Fibroblast of skin of right biceps (primary cell): ENCODE data around the gene CACNB2.
A peak's percentile ranks its signal among the peaks of the same experiment; 100 is the strongest.

Experiments used
- DNase-seq: peaks from one replicate; pipeline ENCODE4 v3.0.0-alpha.2; 2013

The CACNB2 gene

GRCh38 chr10:18231480-18231879 lies 91.3 kb downstream of the CACNB2 start:
- peak; percentile 7 for DNase-seq

GRCh38 chr10:18233775-18234174 lies 93.6 kb downstream of the CACNB2 start:
- DNase-seq = peak; percentile 7

GRCh38 chr10:18235477-18235876 lies 95.3 kb downstream of the CACNB2 start:
- DNase-seq = no peak

- no peak for DNase-seq
Measured at GRCh38 chr10:18236756-18237155, 96.5 kb downstream of the CACNB2 start.

- DNase-seq = peak; percentile 55
Measured at GRCh38 chr10:18238870-18239485, 98.8 kb downstream of the CACNB2 start.

GRCh38 chr10:18240185-18240882 lies 100.1 kb downstream of the CACNB2 start:
- DNase-seq = no peak

GRCh38 chr10:18246967-18247366 lies 106.7 kb downstream of the CACNB2 start:
- DNase-seq = no peak

- DNase-seq = no peak
Measured at GRCh38 chr10:18252086-18252485, 111.9 kb downstream of the CACNB2 start.

- peak; percentile 36 for DNase-seq
Measured at GRCh38 chr10:18254086-18254485, 113.9 kb downstream of the CACNB2 start.

- DNase-seq = no peak
Measured at GRCh38 chr10:18254692-18255091, 114.5 kb downstream of the CACNB2 start.

- DNase-seq = no peak
Measured at GRCh38 chr10:18260310-18260922, 120.2 kb downstream of the CACNB2 start.

- no peak for DNase-seq
Measured at GRCh38 chr10:18261063-18261610, 120.9 kb downstream of the CACNB2 start.

- DNase-seq = no peak
Measured at GRCh38 chr10:18261768-18262231, 121.6 kb downstream of the CACNB2 start.

- DNase-seq = no peak
Measured at GRCh38 chr10:18264466-18265050, 124.3 kb downstream of the CACNB2 start.

GRCh38 chr10:18268005-18268404 lies 127.8 kb downstream of the CACNB2 start:
- DNase-seq = no peak

GRCh38 chr10:18271491-18271890 lies 131.3 kb downstream of the CACNB2 start:
- no peak for DNase-seq

GRCh38 chr10:18273039-18273438 lies 132.8 kb downstream of the CACNB2 start:
- no peak for DNase-seq

GRCh38 chr10:18278181-18278580 lies 138.0 kb downstream of the CACNB2 start:
- no peak for DNase-seq

GRCh38 chr10:18279173-18279572 lies 138.9 kb downstream of the CACNB2 start:
- peak; percentile 66 for DNase-seq

- no peak for DNase-seq
Measured at GRCh38 chr10:18282094-18282493, 141.9 kb downstream of the CACNB2 start.

- no peak for DNase-seq
Measured at GRCh38 chr10:18290651-18291313, 150.6 kb downstream of the CACNB2 start.

GRCh38 chr10:18293536-18294510 lies 153.6 kb downstream of the CACNB2 start:
- DNase-seq = peak; percentile 5
